Activated T-cell treated with anti-CD3 and anti-CD28 coated beads, Interleukin-2, amount 50 U/mL, for 48 hours (primary cell): Measurements from ENCODE around the gene DISP3.

Experiments used
- DNase-seq, 2 experiments: peaks; one replicate each; pipeline ENCODE4 v3.0.0-alpha.2; 2020

The DISP3 gene

DNA sequence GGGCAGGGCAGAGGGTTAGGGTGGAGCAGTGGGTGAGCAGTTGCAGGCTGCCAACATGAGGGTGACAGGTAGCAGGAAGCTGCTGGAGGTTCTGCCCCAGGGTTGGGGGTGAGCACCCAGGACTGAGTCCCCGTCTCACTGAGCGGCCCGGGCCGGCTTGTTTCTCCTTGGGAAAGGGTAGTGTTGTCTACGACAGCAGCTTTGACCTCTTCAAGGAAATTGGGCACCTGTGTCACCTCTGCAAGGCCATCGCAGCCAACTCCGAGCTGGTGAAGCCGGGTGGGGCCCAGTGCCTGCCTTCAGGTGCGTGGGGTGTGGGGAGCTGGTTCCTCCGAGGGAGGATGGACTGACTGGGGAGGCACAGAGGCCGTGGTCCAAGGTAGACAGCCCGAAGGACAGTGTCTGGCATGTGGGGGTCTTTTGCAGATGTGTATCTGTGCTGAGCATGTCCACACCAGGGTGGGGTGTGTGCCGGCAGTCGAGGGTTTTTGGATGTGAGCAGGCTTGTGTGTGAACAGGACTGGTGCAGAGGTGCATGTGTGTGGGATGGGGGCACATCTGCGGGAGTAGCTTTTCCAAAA, 51.9 kb downstream of the DISP3 start:
- DNase-seq, result no peak

DNA sequence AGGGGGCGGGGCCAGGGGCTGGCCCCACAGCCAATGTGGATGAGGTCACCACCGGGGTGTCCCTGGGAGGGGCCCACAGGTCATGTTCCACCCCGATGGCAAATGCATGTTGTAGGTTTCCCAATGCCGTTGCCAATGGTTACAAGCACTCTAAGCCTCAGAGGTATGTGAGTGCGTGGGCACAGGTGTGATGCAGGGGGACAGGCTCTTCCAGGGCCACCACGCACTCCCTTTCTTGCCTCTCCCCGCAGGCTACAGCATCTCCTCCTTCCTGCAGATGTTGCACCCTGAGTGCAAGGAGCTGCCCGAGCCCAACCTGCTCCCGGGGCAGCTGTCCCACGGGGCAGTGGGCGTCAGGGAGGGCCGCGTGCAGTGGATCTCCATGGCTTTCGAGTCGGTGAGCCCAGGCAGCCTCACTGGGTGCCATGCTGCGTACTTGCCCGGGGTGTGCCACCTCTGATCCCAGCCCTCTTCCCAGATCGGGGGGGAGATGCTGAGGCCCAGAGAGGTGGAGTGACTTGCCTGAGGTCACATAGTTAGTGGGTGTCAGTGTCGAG, 52.4 kb downstream of the DISP3 start:
- DNase-seq, result no peak

DNA sequence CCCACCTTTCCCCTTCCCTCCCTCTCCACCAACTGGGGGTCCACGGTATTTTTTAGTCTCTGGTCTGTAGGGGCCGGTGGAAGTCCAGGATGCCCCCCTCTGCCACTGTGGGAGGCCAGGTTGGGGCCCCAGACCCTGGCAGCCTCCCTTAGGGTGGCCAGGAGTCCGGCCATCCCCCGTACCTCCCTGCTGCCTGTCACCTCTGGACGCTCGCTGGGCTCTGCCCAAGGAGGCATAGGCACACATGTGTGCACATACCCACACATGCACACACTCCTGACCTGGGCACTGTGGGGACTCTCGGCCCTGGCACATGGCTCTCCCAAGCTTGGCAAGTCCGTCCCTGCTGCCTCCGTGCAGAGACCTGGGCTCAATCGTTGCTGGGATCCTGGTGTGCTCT, 53.0 kb downstream of the DISP3 start:
- no peak for DNase-seq

DNA sequence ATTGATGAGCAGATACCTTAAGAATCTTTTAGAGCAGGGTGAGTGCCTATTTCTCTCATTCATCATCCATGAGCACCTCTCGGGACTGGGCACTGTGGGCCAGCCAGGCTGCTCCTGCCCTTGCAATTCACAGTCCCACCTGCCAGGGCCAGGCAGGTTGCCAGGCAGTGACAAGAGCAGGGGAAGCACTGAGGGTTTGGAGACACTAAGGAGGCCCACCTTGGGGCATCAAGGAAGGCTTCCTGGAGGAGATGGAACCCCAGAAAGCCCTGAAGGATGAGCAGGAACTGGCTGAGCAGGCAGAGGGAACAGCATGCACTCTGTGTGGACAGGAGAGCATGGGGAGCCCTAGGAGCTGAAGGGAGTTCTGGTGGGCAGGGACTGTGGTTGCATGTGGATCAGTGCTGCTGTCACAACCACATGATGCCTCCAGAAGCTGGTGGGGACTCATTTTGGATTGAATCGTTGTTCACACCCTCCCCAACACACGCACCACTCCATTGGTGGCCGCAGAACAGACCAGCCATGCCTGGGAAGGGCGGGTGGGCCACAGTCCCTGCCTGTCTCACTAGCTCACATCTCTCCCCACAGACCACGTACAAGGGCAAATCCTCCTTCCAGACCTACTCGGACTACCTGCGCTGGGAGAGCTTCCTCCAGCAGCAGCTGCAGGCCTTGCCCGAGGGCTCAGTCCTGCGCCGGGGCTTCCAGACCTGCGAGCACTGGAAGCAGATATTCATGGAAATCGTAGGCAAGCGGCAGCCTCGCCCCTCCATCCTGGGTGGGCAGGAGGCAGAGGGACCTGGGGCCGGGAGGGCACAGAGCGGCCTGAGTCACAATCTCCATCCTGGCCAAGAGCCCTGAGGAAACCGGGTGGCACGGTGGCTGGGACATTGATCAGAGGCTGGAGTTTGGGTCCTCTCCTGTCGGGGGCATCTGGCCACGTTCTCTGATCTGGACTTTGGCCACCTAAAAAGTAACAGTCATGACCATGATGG, 55.1 kb downstream of the DISP3 start:
- DNase-seq, result no peak

GRCh38 chr1:11534846-11535245, 55.9 kb downstream of the DISP3 start:
- no peak for DNase-seq

- no peak for DNase-seq
These were observed 56.4 kb downstream of the DISP3 start for GRCh38 chr1:11535316-11535715.

- DNase-seq, result no peak
These were observed 57.0 kb downstream of the DISP3 start for GRCh38 chr1:11535761-11536572.

- no peak for DNase-seq
These were observed 57.8 kb downstream of the DISP3 start for GRCh38 chr1:11536573-11537379.

DNA sequence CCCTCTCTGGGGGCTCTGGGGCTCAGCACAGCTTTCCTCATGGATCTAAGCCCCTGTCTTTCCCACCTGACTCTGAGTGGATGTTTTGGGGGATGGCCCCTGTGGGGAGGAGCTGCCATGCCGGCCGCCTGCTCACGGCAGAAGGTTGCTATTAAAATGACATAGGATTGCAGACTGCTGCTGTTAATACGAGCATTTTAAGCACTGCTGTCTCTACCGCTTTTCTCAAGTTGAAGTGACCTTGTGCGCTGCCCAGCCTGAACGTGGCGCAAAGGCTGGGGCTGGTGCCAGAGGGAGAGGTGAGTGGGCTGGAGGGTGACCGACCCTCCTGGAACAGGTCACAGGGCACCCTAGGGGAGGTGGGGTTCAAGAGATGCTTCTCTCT, 58.4 kb downstream of the DISP3 start:
- DNase-seq, result no peak

DNA sequence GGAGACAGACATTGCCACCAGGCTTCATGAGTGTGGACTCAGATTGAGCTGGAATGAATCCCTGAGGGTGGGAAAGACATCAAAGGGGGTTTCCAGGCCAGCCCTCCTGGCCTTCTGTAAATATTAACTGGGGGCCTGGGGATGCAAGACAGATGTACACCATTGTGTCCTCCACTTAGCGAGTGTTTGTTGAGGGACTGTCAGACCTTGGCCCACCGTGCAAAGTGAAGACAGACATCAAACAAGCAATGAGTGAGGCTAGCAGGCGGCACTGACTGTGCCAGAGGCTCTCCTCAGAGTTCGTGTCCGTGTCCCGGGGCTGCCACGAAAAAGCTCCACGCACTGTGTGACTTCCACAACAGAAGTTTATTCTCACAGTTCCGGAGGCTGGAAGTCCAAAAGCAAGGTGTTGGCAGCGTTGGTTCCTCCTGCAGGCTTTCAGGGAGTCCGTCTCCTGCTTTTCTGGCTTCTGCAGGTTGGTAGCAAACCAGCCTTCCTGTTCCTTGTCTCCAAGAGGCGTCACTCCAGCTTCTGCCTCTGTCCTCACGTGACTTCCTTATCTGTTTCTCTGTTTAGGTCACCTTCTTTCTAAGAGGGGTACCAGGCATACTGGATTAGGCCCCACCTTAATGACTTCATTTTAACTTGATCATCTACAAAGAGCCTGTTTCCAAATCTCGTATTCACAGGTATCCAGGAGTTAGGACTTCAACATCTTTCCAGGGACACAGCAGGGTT, 59.1 kb downstream of the DISP3 start:
- no peak for DNase-seq

DNA sequence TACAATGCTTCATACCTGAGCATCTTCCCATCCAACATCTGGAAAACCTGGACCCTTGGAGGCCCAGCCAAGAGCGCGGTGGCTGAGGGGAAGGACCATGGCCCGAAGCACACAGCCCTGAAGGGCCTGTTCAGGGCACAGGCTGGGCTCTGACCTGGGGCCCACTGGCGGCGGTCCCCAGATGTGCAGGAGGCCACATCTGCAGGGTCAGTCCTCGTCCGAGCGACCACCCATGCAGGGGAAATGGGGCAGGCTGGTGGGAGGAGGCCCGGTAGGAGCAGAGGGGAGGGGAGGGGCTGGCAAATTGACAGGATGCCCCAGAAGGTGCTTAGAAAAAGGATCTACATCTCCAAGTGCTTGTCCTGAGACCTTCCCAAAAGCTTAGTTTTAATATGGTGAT, 59.9 kb downstream of the DISP3 start:
- no peak for DNase-seq

GRCh38 chr1:11539850-11540772, 61.2 kb downstream of the DISP3 start:
- no peak for DNase-seq

DNA sequence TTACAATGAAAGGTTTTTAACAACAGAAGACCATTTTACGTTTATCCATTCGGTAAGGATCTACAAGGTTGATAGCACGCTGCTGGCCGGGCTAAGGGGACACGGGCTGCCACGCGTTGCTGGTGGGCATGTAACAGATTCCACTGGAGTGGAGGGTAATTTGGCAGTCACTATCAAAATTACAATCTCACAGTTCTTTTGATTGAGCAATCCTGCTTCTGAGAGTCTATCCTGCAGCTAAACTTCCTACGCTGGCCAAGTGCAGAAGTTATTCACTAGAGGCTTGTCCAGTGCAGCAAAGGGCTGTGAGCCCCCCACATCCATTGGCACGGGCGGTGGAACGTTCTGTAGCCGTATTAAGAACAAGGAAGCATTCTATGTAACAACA, 61.8 kb downstream of the DISP3 start:
- no peak for DNase-seq

DNA sequence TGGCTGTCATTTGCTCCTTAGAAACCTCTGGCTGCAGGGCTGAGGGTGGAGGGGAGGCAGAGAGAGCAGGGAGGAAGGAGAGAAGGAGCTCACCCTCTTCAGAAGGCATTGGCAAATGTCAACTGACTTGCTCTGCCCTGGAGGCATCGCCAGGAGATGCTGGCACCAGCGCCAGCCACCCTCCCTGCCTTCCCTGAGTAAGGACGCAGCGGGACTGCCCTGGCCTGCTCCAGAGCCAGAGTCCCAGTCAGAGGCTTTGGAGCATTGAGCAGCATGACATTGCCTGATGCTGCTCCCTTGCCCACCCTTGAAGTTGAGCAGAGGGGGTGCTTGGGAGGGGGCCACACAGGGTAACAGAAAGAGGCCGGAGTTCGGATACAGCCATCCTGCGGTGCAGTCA, 62.3 kb downstream of the DISP3 start:
- no peak for DNase-seq

DNA sequence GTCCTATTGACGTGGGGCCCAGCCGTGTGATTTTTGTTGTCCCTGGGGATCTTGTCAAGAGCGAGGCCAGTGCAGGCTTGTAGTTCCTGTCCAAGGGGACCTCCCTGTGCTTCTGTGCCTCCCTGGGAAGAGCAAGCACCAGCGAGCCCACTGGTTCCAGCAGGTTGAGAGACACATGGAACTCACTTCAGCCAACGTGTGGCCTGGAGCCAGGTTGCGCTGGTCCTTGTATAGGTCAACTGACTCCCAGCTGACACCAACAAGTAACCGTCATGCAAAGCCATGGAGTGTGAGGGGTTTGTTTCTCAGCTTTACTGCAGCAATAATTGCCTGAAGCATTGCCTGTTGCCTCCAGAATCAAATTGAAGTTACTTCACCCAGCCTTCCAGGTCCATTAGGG, 63.0 kb downstream of the DISP3 start:
- DNase-seq, result no peak

- DNase-seq, result no peak
These were observed 64.4 kb downstream of the DISP3 start for GRCh38 chr1:11543392-11543791.

GRCh38 chr1:11543796-11544195, 64.8 kb downstream of the DISP3 start:
- DNase-seq, result no peak

DNA sequence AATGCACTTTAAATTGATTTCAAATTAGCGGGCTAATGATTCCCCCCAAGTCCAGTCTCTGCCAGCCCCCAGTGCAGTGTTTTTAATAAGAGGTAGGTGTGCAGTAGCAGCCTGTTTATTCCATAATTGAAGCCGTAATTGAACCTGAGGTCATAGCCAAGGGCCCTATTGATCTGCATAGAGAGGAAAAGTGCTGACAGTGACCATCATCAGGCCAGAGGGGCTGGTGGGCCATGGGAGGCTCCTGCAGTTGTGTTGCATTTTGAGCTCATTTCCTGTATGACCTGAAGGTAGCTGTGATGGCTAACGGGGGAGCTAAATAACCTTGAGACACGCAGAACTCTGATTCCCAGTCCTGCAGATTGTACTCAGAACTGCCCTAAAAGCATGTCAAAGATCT, 67.5 kb downstream of the DISP3 start:
- DNase-seq, result no peak

GRCh38 chr1:11550664-11551283, 71.8 kb downstream of the DISP3 start:
- DNase-seq, result peak; percentile 42 to 54

DNA sequence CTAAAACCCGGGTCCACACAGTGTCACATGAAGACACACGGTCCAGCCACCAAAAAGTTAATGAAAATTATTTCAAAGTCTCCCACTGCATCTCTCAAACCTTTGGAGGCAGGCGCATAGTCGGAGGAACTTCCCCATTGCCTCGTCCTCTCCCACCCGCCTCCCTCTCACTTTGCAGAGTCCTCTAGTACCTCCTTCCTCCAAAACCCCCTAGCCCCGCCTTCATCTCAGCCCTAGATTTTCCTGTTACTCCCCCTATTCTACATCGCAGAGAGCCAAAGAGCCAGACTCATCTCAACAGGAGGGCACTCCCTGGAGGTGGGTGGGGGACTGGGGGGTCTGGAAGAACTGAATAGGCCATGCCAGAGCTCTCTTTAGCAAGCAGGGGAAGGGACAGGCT, 79.3 kb downstream of the DISP3 start:
- DNase-seq, result no peak
